Uterus (tissue), 4 donors: ENCODE measurements around the gene NEDD4L. TPM values are rescaled to one million over a fixed set of nuclear protein-coding genes. Genes with fewer than 3 reads are reported as not detected.
"Not testable (repeated sequence)": the region's sequence is repeated elsewhere in the genome, so short reads cannot be mapped to it uniquely, and the experiment has no call there.

Experiments
- DNase-seq, 2 donors: peaks; one replicate each; pipeline ENCODE4 v3.0.0-alpha.2; 2019 to 2020
- H3K27ac ChIP-seq, 2 donors: fragments of 200-600 bp; sonication (generic); 1 replicate in 1 of 2; 2 replicates in 1 of 2; pipeline ENCODE4 v1.5.1; 2016 to 2018
- H3K27me3 ChIP-seq, 2 donors: fragments of 200-600 bp; sonication (generic); one replicate each; pipeline ENCODE4 v1.5.1; 2018 to 2019; ENCODE audit warnings: control low read depth in 1 of 2
- H3K36me3 ChIP-seq, 2 donors: fragments of 200-600 bp; sonication (generic); one replicate each; pipeline ENCODE4 v1.5.1; 2019; ENCODE audit warnings: control low read depth in 1 of 2
- H3K4me1 ChIP-seq, 2 donors: fragments of 200-600 bp; sonication (generic); one replicate each; pipeline ENCODE4 v1.5.1; 2018 to 2019; ENCODE audit warnings: control low read depth in 1 of 2
- H3K4me3 ChIP-seq, 2 donors: fragments of 200-600 bp; sonication (generic); 1 replicate in 1 of 2; 2 replicates in 1 of 2; pipeline ENCODE4 v1.5.1; 2018 to 2019; ENCODE audit warnings: mild to moderate bottlenecking in 1 of 2
- H3K9me3 ChIP-seq, 2 donors: fragments of 200-600 bp; sonication (generic); one replicate each; pipeline ENCODE4 v1.5.1; 2019; ENCODE audit warnings: control low read depth in 1 of 2
- CTCF ChIP-seq, 4 experiments: fragments of 200-600 bp in 2 of 4; fragments of 450-650 bp in 2 of 4; sonication (generic) in 2 of 4; IDR thresholded peaks; one replicate each; pipeline ENCODE4 v1.5.1; 2016 to 2019; ENCODE audit warnings: antibody characterized with exemption in 4 of 4, mild to moderate bottlenecking in 2 of 4, moderate library complexity in 1 of 4
- POLR2A ChIP-seq, 2 donors: fragments of 450-650 bp; IDR thresholded peaks; one replicate each; pipeline ENCODE4 v1.6.1; 2016; ENCODE audit warnings: antibody characterized with exemption in 2 of 2, mild to moderate bottlenecking in 1 of 2, moderate library complexity in 1 of 2
- intact Hi-C: fragments of 100-400 bp; cut with DNase I; formaldehyde crosslinking; loops from one replicate; pipeline ENCODE4 v1.15.1; 2023; ENCODE audit warnings: low total_unique reads
- total RNA-seq, 4 donors: library from RNA; depleted of rRNA in 3 of 4; stranded (reverse); fragments of >200 nt in 3 of 4; gene quantifications; one replicate each; pipeline versions ENCODE4 v1.1.0 to v1.2.4, GENCODE V29; 2014 to 2023
- donor health status: DM: yes; HTN: yes; CAD: no.

Gene NEDD4L
- total RNA-seq, 4 donors from 2014 or later = 6.2 to 45.9 (median 32.3) TPM

- H3K36me3 ChIP-seq = no peaks in the 10 kb centered on the region
- no peaks in the 10 kb centered on the region for H3K9me3 ChIP-seq
- no peak overlapping the region for H3K4me3 ChIP-seq
- intact Hi-C loops = no loop called here
- TF ChIP-seq POLR2A (IDR thresholded peaks at IDR 0.05) (no peak), CTCF (IDR thresholded peaks at IDR 0.05) (no peak)
- H3K27me3 ChIP-seq = no peaks in the 10 kb centered on the region
- H3K4me1 ChIP-seq = no peaks in the 10 kb centered on the region
- no peak overlapping the region for H3K27ac ChIP-seq
- no peak for DNase-seq
Measured at GRCh38 chr18:58378411-58379379, 334.7 kb downstream of the NEDD4L start.

GRCh38 chr18:58379443-58379842, 335.4 kb downstream of the NEDD4L start:
- Histone ChIP-seq H3K4me3 (no peak overlapping the region), H3K27me3 (no peaks in the 10 kb centered on the region), H3K9me3 (no peaks in the 10 kb centered on the region), H3K4me1 (no peaks in the 10 kb centered on the region), H3K36me3 (no peaks in the 10 kb centered on the region), H3K27ac (no peak overlapping the region)
- TF ChIP-seq POLR2A (IDR thresholded peaks at IDR 0.05) (no peak), CTCF (IDR thresholded peaks at IDR 0.05) (no peak)
- intact Hi-C loops = no loop called here
- DNase-seq = no peak

- intact Hi-C loops, H3K4me1 ChIP-seq, H3K36me3 ChIP-seq, H3K4me3 ChIP-seq, H3K9me3 ChIP-seq, DNase-seq, H3K27ac ChIP-seq, H3K27me3 ChIP-seq: not testable (repeated sequence)
Measured at GRCh38 chr18:58380113-58380512, 336.1 kb downstream of the NEDD4L start.

- no peaks in the 10 kb centered on the region for H3K9me3 ChIP-seq
- no peak for DNase-seq
- TF ChIP-seq POLR2A (IDR thresholded peaks at IDR 0.05) = no peak
- TF ChIP-seq CTCF (IDR thresholded peaks at IDR 0.05) = no peak
- H3K27ac ChIP-seq = no peak overlapping the region
- H3K27me3 ChIP-seq = no peaks in the 10 kb centered on the region
- intact Hi-C loops = no loop called here
- no peaks in the 10 kb centered on the region for H3K36me3 ChIP-seq
- no peak overlapping the region for H3K4me3 ChIP-seq
- H3K4me1 ChIP-seq = no peaks in the 10 kb centered on the region
Measured at GRCh38 chr18:58381676-58382411, 337.8 kb downstream of the NEDD4L start.

- Histone ChIP-seq H3K36me3 (no peaks in the 10 kb centered on the region), H3K4me1 (no peaks in the 10 kb centered on the region), H3K27ac (no peak overlapping the region), H3K27me3 (no peaks in the 10 kb centered on the region), H3K4me3 (no peak overlapping the region), H3K9me3 (no peaks in the 10 kb centered on the region)
- intact Hi-C loops = no loop called here
- no peak for DNase-seq
- TF ChIP-seq CTCF (IDR thresholded peaks at IDR 0.05) (no peak), POLR2A (IDR thresholded peaks at IDR 0.05) (no peak)
Measured at GRCh38 chr18:58382446-58382845, 338.4 kb downstream of the NEDD4L start.
